GM12872 (cell line): ENCODE measurements around the gene MCUR1.

Experiments used
- CTCF ChIP-seq: IDR thresholded peaks from 3 replicates; pipeline ENCODE4 v1.5.1; 2011; ENCODE audit warnings: low read depth, mild to moderate bottlenecking, low read length, moderate library complexity; ENCODE audit not compliant: insufficient read depth

MCUR1 gene

GRCh38 chr6:13848522-13849150 is 34.3 kb upstream of the MCUR1 start:
- no peak for TF ChIP-seq CTCF

- TF ChIP-seq CTCF, result no peak
These were observed 33.1 kb upstream of the MCUR1 start for GRCh38 chr6:13847326-13848050.

GRCh38 chr6:13846841-13847240 is 32.5 kb upstream of the MCUR1 start:
- TF ChIP-seq CTCF, result peak; percentile 11; the same call in 1 of the 3 replicates

GRCh38 chr6:13841936-13842335 is 27.6 kb upstream of the MCUR1 start:
- TF ChIP-seq CTCF, result no peak

- no peak for TF ChIP-seq CTCF
These were observed 24.3 kb upstream of the MCUR1 start for GRCh38 chr6:13838616-13839015.

- TF ChIP-seq CTCF, result no peak
These were observed 21.8 kb upstream of the MCUR1 start for GRCh38 chr6:13836170-13836569.

- no peak for TF ChIP-seq CTCF
These were observed 20.4 kb upstream of the MCUR1 start for GRCh38 chr6:13834790-13835189.
